HG03066 (cell line): ENCODE results near the gene ERC1.

Experiments used
- ATAC-seq: cut with Tn5 transposase; IDR thresholded peaks from one replicate; pipeline ENCODE4 v1.9.1; 2021; ENCODE audit warnings: low read depth; ENCODE audit not compliant: unreplicated experiment

The ERC1 gene

DNA sequence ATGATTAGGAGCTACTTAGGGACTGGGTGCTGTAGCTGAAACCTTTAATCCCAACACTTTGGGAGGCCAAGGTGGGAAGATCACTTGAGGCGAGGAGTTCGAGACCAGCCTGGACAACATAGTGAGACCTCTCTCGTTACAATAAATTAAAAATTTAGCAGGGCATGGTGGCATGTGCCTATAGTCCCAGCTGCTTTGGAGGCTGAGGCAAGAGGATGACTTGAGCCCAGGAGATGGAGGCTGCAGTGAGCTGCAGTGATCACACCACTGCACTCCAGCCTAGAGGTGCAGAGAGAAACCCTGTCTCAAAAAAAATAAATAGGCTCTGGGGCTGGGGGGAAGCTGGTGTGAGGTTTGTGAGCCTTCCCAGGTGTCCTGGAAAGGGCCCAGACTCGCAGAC lies 506.1 kb downstream of the ERC1 start:
- no peak for ATAC-seq

DNA sequence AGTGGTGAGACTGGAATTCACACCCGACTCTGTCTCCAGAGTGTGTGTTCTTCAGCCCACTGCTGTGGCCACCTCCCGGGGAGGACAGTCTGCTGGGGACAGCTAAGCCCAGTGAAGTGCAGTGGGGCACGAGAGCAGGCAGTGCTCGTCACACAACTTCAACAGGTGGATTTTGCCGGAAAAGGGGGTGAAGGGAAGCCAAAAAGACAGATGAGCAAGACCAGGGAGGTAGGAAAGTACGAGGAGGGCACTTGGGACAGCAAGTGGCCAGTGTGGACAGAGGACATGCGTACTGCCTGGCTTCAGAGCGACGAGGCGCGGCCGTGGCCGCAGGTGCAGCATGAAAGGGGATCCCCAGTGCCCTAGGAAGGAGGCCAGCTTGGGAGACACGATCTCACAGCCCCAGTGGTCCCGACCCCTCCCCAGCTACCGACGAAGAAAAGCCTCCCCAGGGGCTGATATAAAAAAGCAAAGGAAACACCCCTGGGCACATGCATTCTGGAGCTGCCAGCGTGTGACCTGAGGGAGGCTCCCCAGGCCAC lies 507.2 kb downstream of the ERC1 start:
- ATAC-seq = no peak

DNA sequence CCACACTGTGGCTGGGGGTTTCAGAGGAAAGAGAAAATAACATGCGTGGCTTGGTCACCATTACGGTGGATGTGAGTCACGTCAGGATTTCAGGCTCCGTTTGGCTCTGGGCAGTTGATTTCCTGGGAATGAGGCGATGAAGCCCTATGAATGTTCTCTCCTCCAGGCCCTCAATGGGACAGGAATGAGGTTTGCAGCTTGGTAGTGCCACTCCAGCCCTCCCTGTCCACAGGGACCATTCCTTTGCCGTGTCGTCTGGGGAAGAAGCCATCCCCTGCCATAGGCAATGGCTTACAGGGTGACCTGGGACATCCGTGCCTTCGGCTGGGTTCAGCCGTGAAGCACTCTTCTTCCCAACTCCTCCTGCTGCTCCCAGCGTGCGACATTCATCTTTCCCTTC lies 508.3 kb downstream of the ERC1 start:
- no peak for ATAC-seq

DNA sequence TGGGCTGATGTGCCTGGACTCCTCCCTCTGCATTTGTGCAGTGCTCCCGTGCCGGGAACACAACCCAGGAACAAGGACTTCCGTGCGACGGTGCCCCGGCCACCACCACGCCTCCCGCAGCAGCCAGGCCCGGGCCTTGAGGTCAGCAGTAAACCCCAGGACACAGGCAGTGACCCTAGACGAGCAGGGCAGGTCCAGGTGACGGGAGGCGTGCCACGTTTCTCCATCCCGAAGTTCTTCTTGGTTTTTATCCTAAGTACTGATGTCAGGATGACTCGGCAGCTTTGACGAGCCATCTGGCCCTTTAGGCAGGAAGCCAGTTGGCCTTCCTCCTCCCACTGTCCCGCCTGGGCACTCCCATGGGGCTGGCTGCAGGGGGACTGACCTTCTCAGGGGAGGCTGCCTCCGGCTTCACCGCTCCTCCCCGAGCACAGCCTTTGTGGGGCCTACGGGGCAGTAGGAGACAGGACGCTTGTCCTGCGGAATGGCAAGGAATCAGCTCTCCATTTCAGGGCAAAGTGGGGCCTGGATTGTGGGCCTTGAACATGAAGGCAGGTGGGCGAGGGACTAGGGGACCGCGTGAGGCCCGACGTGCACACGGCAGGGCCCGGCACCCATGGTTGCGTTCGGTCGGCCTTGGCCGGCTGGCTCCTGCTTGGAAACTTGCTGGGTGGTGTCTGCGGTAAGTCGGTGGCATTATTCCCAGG lies 509.2 kb downstream of the ERC1 start:
- ATAC-seq = no peak

DNA sequence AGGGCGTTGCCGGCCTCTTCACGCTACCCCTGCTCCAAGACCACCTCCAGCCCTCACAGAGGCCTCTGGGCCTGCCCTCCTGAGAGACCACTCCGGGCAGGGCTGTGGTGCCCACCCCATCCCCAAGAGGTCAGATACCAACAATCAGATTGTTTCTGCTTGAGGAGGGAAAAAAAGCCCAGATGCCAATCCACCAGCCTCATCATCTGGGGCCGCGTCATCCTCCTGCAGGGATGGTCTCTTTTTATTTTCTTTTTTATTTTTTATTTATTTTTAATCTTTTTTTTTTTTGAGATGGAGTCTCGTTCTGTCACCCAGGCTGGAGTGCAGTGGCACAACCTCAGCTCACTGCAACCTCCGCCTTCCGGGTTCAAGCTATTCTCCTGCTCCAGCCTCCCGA lies 510.0 kb downstream of the ERC1 start:
- no peak for ATAC-seq

DNA sequence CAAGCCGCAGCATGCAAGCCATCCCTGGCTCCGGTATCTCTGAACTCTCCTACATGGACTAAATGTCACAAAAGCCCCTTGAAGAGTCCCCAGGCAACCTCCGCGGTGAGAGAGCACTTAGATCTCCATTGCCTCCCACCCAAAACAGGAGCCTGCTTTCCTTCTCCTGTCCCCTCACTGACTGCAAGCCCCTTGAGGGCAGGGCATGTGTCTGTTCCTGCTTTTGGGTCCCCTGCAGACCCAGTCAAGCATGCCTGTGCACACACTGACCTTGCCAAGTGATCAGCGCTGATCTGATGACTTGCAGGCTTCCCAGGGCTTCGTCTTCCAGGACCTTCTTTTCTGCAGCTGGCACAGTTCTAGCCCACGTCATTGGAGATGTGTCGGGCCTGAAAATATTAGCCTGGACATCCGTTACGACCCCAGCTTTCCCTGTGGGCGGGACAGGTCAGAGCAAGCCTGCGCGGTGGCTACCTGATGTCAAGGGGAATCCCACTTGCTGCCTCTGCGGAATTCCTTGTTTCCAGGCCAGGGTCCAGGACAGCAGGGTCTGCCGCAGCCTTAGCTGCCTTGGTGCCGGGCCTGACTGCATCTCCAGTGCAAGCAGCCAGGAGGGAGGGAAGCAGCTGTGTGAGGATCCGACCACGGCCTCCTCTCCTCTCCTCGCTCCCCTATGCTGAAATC lies 510.8 kb downstream of the ERC1 start:
- no peak for ATAC-seq

DNA sequence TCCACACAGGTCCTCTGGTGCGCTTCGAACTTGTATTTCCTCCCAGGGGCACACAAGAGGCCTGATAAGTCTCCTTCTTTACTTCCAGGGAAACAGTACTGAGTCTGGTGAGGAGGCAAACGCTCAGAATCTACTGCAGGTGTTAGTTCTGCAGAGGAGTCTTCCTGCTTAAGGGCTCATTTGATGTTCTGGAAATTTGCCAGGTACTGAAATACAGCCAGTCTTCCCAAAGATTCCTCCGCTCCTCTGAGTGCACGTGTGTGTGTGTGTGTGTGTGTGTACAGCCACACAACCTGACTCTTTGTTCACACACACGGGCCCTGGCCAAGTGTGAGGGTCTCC lies 511.3 kb downstream of the ERC1 start:
- ATAC-seq = no peak

DNA sequence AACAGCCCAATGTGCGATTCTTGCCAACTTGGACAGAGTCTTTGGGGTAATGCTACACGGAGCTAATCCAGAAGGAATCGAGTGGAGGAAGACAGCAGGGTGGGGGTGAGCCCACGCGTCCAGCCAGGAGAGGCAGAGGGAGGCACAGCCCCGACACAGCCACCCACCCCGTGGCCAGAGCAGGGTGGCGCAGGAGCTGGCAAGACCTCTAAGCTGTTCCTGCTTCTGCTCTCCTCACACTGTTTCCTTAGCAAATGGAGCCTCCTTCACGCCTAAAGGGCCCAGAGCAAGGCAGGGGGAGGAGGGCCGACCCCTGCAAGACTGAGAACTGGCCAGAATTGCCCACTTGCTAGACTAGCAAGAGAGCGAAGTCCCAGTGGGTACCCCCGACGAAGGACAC lies 511.8 kb downstream of the ERC1 start:
- no peak for ATAC-seq

DNA sequence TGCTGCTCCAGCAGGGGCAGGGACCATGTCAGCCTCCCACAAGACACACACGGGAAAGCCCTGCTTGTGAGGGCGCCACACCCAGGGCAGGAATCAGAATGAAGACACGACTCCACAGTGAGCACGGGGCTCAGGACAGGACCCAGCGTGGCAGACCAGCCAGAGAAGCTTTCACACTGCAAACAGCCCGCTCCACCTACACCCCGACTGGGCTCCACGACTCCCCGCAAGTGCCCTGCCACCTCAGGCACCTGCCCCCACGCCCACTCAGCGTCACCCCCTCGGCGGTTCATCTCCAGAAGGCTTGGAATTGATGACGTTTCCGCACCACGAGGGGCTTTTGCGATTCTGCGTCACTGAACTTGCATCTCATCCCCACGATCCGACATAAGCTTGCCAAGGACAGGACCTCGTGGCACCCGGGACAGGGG lies 512.3 kb downstream of the ERC1 start:
- no peak for ATAC-seq

DNA sequence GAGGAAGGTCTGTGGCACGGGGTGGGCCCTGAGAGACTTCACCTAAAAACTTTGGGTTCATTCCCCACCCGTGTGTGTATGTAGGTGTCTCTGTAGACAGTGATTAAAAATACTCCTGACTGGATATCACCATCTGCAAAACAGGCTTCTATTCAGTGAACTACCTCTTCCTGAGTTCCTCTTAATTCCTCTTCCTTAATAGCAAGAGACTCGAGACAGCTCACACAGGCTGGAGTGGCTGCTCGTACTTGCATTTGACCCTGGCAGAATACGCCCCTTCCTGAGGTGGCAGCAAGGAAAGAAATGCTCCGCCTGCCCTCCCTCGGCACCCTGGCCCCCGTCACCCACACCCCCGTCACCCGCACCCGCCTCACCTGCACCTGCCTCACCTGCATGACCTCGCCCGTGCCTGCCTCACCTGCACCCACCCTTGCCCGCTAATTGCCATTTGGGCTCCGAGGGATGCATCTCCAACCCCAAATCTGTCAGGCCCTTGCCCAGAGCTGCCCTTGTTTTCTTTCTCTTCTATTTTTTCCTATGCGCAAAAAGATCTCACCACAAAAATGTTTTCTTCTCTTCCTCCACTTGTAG lies 513.4 kb downstream of the ERC1 start:
- ATAC-seq = no peak

DNA sequence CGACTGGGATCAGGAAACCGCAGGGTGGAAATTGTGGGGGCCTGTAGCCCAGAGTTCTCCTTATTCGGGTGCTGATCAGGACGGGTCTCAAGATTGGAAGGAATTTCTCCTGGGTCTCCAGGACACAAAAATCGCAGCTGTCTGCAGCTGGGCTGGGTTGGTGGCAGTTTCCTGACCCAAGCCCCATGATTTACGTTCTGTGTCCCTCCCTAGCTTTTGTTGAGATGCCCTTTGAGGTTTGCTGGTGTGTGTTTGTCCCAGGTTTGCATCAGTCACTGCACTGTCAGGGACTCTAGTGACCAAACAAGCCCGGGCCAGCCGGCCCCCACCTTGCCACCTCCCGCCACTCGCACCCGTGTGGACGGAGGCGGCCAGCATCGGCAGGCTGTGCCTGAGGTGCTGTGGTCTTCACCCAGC lies 513.9 kb downstream of the ERC1 start:
- ATAC-seq = no peak

DNA sequence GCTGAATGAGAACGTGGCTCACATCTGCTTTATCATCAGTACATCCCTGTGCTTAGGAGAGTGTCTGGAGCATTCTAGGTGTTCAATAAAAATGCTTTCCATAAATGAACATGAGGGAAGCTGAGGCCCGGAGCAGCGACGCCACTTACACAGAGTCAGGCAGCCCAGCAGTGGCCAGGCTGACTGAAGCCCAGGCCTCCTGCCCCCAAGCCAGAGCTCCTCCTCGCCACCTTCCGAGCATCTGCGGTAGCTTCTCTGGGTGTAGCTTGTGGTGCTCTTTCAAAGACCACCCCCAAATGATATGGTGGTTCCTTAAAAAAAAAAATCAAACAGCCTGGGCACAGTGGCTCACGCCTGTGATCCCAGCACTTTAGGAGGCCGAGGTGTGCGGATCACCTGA lies 514.6 kb downstream of the ERC1 start:
- ATAC-seq = no peak

DNA sequence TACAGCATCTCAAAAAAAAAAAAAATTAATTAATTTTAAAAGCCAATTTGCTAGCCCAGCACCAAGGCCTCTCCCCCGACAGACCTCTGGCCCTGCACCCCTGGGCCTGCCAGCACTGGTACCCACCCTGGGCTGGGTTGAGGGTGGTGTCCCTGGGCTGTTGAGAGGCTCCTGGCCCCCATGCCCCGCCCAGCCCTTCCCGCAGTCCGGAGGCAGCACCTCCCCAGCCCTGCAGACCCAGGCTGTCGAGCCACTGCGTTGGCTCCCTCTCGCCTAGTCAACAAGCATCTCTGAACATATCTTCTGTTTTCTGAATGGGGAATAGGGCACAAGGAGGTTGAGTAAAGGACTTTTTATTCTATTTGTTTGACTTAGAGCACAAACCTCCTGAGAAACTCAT lies 516.3 kb downstream of the ERC1 start:
- ATAC-seq = no peak

DNA sequence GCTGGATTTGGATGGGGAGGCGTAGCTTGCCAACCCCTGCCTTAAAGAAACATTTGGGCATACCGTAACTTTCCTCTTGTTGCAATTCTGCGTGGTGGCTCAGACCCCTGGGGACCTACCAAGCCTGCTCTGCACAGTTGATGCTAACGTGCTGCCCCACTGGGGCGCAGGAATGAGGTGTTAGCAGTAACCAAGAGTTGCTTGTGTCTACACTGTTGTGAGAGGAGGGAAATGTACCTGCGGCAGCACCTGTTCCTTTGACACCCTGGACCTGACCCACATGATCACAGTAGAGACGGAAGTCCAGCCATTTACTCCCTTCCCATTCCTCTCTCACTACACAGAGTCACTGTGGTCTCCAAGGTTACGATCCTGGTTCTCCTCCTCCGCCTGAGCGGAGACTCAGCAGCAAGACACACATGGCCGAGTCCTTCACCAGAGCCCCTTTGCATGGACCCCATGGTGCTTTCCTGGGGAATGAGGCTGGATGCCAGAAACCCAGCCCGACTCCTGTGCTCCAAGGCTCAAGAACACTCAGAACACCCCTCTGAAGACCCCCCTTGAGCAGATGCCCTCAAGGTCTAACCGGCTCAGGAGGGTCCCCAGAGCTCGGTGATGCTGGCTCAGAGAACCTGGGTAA lies 518.5 kb downstream of the ERC1 start:
- ATAC-seq = no peak

DNA sequence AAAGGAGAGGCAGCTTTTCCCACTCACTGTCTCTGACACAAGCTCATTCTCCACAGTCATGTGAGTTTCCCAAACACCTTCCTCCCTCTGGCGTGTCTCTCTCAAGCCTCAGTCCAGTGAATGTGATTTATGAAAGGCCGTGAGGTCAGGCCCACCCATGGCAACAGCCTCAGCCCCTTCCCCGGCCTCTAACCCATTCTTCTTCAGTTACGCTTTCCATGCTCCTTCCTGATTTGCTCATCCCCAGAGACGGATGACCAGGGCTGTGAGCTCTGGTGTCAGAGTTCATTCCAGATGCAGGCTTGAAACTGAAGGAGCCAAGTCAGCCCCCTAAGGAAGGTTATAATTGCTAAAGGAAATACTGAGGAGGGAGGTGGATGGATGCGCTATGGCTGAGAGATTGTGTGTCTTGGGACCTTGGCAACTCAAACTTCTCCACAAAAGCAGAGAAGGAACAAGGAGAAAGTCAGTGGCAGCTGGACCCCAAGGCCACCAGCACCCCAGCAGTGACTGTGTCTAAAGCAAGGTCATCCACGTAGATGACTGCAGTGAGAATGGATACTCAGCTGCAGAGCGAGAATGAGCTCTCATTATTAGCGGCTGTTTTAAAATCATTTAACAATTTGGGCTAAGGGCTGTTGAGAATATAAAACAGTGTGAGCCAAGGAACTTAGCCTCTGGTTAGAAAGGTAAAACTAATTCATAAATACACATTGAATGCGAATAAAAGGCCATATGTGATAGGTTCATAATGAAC lies 519.2 kb downstream of the ERC1 start:
- ATAC-seq = no peak

DNA sequence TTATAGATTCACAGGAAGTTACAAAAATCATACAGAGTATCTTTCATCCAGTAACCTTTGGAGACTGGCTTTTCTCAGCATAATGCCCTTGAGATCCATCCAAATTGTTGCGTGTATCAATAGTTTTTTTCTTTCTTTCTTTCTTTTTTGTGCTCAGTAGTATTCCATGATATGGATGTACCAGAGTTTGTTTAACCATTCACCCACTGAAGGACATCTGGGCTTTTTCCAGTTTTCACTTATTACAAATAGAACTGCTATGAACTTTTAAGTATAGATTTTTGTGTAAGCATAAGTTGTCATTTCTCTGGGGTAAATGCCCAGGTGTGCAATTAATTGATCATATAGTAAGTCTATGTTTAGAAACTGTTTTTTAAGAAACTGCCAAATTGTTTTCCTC lies 524.0 kb downstream of the ERC1 start:
- no peak for ATAC-seq

DNA sequence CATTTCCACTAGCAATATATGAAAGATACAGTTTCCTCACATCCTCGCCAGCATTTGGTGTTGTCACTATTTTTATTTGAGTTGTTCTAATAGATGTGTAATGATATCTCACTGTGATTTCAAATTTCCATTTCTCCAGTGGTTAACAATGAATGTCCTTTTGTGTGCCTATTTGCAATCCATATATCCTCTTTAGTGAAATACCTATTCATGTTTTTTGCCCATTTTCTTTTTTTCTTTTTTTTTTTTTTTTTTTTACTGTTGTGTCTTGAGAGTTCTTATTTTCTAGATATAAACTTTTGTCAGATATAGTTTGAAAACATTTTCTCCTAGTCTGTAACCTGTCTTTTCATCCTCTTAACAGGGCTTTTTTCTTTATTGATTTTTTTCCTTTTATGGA lies 524.4 kb downstream of the ERC1 start:
- no peak for ATAC-seq

DNA sequence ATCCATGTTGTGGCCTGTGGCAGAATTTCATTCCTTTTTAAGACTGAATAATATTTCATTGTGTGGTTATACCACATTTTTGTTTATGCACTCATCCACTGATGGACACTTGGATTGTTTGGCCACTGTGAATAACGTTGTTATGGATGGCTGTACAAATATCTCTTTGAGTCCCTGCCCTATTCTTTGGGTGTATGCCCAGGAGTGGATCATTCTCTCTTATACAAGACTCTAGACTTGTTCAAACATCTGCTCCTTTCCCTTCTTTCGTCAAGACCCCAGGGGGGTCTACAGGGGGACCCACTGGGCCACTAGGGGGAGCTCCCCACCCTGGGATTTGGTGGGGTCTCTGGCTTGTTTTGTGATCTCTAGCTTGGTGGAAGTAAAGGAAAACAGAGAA lies 526.0 kb downstream of the ERC1 start:
- ATAC-seq = no peak

DNA sequence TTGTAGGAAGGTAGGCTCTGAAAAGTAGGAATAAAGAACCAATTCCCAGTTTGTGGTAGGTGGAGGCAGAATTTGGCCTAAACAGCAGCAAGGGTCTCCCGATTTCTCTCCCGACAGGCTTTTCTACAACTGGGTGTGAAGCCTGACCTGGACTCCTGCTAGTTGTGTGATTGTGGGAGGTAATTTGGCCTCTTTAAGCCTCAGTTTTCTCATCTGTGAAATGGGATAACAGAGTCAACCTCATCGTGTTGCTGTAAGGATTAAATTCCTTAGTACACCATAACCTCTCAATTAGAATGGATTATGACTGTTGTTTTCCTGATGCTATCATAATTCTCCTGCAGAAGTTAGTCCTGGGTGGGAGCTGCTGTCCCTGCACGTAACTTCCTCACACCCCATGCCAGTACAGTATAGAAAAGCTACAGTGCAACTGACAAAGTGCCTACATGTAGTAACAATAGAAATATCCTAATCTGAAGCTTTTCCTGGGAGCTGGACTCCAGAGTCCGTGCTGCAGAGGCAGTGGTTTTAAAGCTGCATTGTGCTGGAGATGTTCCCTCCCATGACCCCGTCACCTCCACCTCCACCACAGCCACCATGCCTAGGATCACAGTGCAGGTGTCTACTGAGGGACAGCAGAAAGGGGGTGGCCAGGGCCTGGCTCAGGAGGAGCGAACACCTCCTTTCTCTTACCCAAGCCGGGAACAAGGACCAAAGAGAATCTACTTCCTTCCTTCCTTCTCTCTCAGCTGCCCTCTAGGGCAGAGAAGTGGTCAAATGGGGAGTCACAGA lies 526.9 kb downstream of the ERC1 start:
- no peak for ATAC-seq
